GM19372 (cell line): Measurements from ENCODE around the gene GSK3B.

Experiments used
- ATAC-seq: cut with Tn5 transposase; IDR thresholded peaks from one replicate; pipeline ENCODE4 v1.9.1; 2021; ENCODE audit warnings: mild to moderate bottlenecking, low read depth, moderate library complexity; ENCODE audit not compliant: unreplicated experiment

The GSK3B gene

DNA sequence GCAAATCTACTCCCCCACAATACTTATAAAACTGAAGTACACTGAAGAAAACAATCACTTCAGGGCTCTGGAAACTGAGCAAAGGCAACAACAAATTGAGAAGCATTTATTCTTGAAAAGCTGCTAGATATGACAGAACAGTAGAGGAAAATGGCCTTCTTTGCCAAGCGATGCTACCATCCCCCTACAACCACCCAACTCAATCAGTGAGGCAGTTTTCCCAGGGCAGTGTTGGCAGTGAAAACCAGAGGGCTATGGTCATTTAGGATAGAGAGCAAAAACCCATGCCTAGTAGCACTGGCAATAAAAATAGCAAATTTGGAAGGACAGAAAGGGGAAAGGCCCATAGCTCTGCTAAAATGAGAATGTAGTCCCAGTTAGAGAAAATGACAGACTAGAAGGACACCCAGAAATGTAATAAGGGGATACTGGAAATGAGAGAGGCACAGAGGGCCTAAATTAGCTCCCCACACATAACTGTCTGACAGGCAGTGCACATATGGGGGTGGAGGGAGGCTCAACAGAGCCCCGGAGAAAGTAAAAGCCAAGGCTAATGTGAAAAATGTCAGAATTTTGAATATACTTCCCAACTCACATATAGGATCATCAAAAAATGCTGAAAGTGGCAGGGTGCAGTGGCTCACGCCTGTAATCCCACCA is 143.5 kb downstream of the GSK3B start:
- ATAC-seq = no peak

GRCh38 chr3:119945291-119945690 is 149.0 kb downstream of the GSK3B start:
- no peak for ATAC-seq

DNA sequence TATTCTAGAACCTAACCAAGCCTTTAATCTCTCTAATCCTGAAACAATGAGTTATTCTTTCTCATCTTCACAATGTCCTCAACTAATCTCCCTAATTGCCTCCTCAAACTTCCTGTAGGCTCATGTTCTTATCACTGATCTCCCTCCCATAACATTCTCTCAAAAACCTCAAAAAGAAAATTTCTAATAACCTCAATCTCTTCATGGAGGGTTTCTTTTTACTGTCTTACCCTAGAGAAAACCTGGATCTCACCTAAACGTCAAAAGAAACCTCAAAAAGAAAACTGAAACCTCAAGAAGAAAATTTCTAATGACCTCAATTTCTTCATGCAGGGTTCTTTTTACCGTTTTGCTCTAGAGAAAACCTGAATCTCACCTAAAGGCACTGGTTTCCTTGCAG is 150.2 kb downstream of the GSK3B start:
- ATAC-seq = no peak

GRCh38 chr3:119939077-119939476 is 155.2 kb downstream of the GSK3B start:
- no peak for ATAC-seq

- ATAC-seq = peak; percentile 96
Observed at GRCh38 chr3:119937229-119937628, 157.0 kb downstream of the GSK3B start.

- ATAC-seq = no peak
Observed at GRCh38 chr3:119934249-119934648, 160.0 kb downstream of the GSK3B start.

DNA sequence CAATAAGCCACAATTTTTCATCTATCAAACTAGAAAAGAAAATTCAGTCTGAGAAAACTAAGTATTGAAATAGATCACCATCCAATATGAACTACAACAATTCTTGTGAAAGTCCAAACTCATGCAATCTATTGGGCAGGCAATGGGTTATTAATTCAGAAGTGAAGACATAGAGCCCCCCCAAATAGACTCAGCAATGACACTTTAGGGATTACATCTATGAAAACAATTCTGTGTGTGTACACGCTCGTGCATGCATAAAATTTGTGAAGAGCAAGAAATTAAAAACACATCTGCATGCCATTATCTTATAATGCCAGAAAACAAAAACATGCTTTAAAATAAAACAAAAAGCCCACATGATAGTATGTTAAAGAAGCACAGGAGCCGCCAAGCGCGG is 161.0 kb downstream of the GSK3B start:
- ATAC-seq = no peak

GRCh38 chr3:119930286-119930685 is 164.0 kb downstream of the GSK3B start:
- no peak for ATAC-seq

GRCh38 chr3:119927190-119927589 is 167.1 kb downstream of the GSK3B start:
- ATAC-seq = no peak

GRCh38 chr3:119924111-119925094 is 169.8 kb downstream of the GSK3B start:
- ATAC-seq = no peak

DNA sequence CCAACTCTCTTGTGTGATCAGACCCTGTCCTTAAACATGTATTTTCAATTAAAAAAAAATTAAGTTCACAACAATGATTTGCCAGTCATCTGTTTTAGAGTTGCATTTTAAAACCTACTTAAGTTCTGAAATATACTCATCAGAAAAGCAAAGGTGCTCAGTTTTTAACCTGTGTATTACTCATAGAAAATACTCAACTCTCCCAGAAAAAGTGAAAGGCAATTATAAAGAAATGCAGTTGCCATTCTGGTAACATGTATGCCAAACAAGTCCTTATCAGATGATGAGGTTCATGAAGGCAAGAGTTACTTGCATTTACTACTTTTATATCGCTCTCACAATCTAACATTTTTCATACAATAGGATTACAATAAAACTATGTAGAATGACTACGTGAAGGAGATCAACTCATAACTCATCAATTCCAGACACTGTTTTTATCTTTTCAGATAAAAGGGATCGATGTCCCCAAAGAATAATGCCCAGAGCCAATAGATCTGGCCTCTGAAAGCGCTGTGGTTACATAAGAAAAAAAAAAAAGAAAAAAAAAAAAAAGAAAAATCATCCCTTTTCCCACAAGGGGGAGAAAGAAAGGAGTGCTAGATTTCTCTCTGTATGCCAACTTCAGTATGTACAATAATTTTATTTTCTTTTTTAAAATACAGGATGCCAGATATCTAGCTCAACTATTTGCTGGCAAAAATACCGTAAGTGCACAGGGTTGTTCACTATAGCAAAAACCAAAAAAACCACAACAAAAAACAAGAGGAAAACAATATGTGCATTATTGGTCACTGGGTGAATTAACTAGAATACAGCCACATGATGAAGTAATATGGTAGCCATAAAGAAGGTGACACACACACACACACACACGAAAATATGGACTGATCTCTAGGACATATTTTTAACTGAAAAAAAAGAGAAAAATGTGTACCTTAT is 175.0 kb downstream of the GSK3B start:
- ATAC-seq = no peak

- no peak for ATAC-seq
Observed at GRCh38 chr3:119913021-119913420, 181.2 kb downstream of the GSK3B start.

DNA sequence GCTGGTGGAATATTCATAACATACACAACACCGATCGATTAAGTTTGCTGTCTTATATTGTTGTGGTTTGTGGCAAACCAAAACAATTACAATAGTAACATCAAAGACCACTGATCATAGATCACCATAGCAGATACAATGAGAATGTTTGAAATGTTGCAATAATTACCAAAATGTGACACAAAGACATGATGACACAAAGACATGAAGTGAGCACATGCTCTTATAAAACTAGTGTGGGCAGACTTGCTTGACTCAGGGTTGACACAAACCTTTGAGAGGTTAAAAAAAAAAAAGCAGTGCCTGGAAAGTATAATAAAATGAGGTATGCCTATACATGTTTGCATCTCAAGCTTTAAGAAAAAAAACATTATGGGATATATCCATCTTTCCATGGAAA is 182.0 kb downstream of the GSK3B start:
- no peak for ATAC-seq

DNA sequence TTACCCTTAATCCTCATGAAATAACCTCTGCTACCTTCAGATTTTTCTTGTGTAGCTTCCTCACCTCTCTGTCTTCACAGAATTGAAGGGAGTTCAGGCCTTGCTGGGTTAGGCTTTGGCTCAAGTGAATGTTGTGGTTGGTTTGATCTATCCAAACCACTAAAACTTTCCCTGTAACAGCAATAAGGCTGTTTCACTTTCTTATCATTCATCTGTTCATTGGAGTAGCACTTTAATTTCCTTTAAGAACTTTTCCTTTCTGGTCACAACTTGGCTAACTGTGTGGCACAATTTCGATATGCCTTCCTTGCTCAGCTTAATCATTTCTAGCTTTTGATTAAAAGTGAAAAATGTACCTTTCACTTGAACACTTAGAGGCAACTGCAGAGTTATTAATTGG is 182.5 kb downstream of the GSK3B start:
- no peak for ATAC-seq

GRCh38 chr3:119902061-119902460 is 192.2 kb downstream of the GSK3B start:
- ATAC-seq = no peak

GRCh38 chr3:119901148-119901547 is 193.1 kb downstream of the GSK3B start:
- no peak for ATAC-seq

- ATAC-seq = no peak
Observed at GRCh38 chr3:119899192-119899511, 195.1 kb downstream of the GSK3B start.

- no peak for ATAC-seq
Observed at GRCh38 chr3:119898478-119899191, 195.6 kb downstream of the GSK3B start.

DNA sequence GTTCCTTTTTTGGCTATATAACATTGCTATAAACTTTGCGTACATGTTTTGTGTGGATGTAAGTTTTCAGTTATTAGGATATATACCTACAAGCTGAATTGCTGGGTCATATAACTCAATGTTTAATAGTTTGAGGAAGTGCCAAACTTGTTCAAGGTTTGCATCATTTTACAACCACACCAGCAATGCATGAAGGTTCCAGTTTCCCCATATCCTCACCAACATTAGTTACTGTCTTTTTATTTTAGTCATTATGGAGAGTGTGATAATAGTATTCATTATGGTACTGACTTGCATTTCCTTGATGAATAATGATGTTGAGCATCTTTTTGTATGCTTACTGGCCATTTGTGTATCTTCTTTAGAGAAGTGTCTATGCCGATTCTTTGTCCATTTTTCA is 200.1 kb downstream of the GSK3B start:
- ATAC-seq = no peak

GRCh38 chr3:119893769-119894168 is 200.5 kb downstream of the GSK3B start:
- ATAC-seq = no peak
